Measurements from ENCODE around the gene MAG. TPM values are rescaled to one million over a fixed set of nuclear protein-coding genes. Genes with fewer than 3 reads are reported as not detected.
A peak's percentile ranks its signal among the peaks of the same experiment; 100 is the strongest.

Gene MAG
- total RNA-seq, 1 experiment from 2014 or later, result 13.4 TPM

DNA sequence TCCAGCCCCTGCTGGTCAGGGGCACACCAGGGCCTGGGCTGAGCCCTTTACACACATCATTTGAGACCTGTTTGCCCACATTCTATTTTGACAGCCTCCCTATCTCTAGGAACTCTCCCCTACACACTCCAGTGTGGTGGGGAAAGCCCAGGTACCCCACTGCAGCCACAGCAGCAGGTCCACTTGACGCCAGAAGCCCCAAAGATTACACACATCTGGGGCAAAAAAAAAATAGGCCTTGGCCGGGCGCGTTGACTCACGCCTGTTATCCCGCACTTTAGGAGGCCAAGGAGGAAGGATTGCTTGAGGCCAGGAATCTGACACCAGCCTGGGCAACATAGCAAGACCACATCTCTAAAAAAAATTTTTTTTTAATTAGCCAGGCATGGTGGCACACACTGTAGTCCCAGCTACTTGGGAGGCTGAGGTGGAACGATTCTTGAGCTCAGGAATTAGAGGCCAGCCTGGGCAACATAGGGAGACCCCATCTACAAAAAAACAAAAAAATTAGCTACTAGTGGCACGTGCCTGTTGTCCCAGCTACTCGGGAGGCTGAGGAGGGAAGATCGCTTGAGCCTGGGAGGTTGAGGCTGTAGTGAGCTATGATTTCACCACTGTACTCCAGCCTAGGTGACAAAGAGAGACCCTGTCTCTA is 19.0 kb downstream of the MAG start:
- Histone ChIP-seq H3F3A (ENCODE audit: insufficient read depth, low read depth) (peaks cover 67% of the 10 kb centered on the region), H3K79me2 (ENCODE audit: low read depth) (peaks cover 46% of the 10 kb centered on the region), H2AFZ (no peak overlapping the region), H3K36me3 (ENCODE audit: low read depth) (peaks cover 28% of the 10 kb centered on the region), H3K9me3 (ENCODE audit: insufficient read depth, low read depth) (no peaks in the 10 kb centered on the region), H3K9me2 (ENCODE audit: insufficient read depth) (no peaks in the 10 kb centered on the region), H3K4me3 (peak overlapping the region; percentile 86), H3K27me3 (ENCODE audit: insufficient read depth, low read depth) (no peaks in the 10 kb centered on the region), H3K27ac (peak overlapping the region; percentile 97), H3K4me2 (peak overlapping the region; percentile 99), H4K20me1 (ENCODE audit: insufficient read depth) (no peaks in the 10 kb centered on the region), H3K4me1 (replicated peaks; ENCODE audit: insufficient read depth) (peaks cover 80% of the 10 kb centered on the region)
- peak; percentile 49 to 85 for DNase-seq
- CTCF ChIA-PET, result interaction anchor here (0.6 kb wide), 2 partner anchors 41 to 56 kb away, joined by 3 read pairs; no protein-coding TSS in a partner anchor
- no peak for TF ChIP-seq EZH2 (IDR thresholded peaks at IDR 0.05; ENCODE audit: low read depth)
- TF ChIP-seq, protein P1, sequence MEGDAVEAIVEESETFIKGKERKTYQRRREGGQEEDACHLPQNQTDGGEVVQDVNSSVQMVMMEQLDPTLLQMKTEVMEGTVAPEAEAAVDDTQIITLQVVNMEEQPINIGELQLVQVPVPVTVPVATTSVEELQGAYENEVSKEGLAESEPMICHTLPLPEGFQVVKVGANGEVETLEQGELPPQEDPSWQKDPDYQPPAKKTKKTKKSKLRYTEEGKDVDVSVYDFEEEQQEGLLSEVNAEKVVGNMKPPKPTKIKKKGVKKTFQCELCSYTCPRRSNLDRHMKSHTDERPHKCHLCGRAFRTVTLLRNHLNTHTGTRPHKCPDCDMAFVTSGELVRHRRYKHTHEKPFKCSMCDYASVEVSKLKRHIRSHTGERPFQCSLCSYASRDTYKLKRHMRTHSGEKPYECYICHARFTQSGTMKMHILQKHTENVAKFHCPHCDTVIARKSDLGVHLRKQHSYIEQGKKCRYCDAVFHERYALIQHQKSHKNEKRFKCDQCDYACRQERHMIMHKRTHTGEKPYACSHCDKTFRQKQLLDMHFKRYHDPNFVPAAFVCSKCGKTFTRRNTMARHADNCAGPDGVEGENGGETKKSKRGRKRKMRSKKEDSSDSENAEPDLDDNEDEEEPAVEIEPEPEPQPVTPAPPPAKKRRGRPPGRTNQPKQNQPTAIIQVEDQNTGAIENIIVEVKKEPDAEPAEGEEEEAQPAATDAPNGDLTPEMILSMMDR (conservative IDR thresholded peaks at IDR 0.05), result no peak
- POLR2A ChIA-PET (ENCODE audit: unreplicated experiment), result no interaction called here
- no TSS peak for BruUV-seq (replicated peaks)
- intact Hi-C loops (cut with micrococcal nuclease; ENCODE audit: unreplicated experiment), result loop anchor here (10.0 kb wide), 1 partner anchor 624 kb away; the partner anchor contains the start of gene LRFN3

DNA sequence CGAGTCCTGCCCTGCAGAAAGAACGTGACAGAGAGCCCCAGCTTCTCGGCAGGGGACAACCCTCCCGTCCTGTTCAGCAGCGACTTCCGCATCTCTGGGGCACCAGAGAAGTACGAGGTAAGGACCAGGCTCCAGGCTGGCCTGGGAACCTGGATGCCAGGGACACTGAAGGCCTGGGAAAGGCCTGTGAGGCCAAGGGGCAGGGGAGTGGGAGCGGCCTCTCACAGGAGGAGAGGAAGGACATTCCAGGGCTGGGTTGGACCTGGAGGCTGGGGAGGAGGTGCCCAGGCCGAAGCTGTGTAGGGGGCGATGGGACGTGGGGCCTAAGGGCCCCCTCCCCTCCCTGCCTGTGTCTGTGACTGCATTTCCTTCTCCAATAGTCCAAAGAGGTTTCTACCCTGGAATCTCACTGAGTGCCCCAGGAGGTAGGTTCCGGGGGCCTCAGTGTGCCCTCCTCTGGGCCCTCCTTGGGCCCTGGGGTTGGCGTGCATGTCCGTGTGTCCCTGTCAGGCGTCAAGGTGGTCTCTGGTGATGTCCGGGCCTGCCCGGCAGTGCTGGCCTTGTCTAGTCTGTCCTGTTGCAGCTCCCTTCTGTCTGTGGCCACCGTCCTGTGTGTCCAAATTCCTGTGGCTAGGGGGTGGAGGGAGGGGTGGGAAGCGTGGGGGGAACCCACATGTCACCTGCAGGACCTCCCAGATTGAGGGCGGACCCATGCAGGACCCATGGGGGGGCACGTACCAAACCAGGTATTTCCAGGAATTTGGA is 20.1 kb downstream of the MAG start:
- Histone ChIP-seq H3F3A (ENCODE audit: insufficient read depth, low read depth) (peaks cover 77% of the 10 kb centered on the region), H3K79me2 (ENCODE audit: low read depth) (peaks cover 46% of the 10 kb centered on the region), H3K9me2 (ENCODE audit: insufficient read depth) (no peaks in the 10 kb centered on the region), H4K20me1 (ENCODE audit: insufficient read depth) (no peaks in the 10 kb centered on the region), H3K4me1 (replicated peaks; ENCODE audit: insufficient read depth) (peaks cover 88% of the 10 kb centered on the region), H3K27me3 (ENCODE audit: insufficient read depth, low read depth) (no peaks in the 10 kb centered on the region), H3K9me3 (ENCODE audit: insufficient read depth, low read depth) (no peaks in the 10 kb centered on the region), H3K27ac (peak overlapping the region; percentile 97), H3K4me2 (peak overlapping the region; percentile 99), H3K4me3 (peak overlapping the region; percentile 86), H2AFZ (no peak overlapping the region), H3K36me3 (ENCODE audit: low read depth) (peaks cover 28% of the 10 kb centered on the region)
- POLR2A ChIA-PET (ENCODE audit: unreplicated experiment), result interaction anchor here (0.6 kb wide), 2 partner anchors 336 to 436 kb away, joined by 4 to 7 read pairs; partner anchors contain the start of genes COX6B1 and LIN37
- CTCF ChIA-PET, result interaction anchor here (0.6 kb wide), 1 partner anchor 429 kb away, joined by 7 read pairs; no protein-coding TSS in a partner anchor
- DNase-seq, result peak; percentile 60 to 62
- TSS peak; percentile 27 for BruUV-seq (replicated peaks)
- TF ChIP-seq, protein P1 (conservative IDR thresholded peaks at IDR 0.05), result no peak
- TF ChIP-seq EZH2 (IDR thresholded peaks at IDR 0.05; ENCODE audit: low read depth), result no peak
- intact Hi-C loops (cut with micrococcal nuclease; ENCODE audit: unreplicated experiment), result loop anchor here (10.0 kb wide), 1 partner anchor 623 kb away; the partner anchor contains the start of gene LRFN3

DNA sequence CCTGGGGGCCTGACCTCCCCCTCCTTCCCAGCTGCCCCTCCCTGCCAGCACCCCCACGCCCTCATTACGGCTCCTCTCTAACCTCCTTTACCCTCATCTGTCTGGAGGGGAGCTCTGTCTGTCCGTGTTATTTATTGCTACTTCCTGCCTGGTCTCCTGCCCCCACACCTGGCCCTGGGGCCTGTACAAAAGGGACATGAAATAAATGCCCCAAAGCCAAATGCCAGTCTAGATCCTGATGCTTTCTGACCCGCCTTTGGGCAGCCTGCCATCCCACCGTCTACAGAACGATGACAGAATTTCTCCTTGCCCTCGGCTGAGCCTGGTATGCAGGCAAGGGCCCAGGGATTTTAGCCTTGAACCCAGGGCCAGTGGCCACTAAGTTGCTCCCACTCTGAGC is 21.6 kb downstream of the MAG start:
- no peaks in the 10 kb centered on the region for H3K9me2 ChIP-seq (ENCODE audit: insufficient read depth)
- H2AFZ ChIP-seq, result no peak overlapping the region
- POLR2A ChIA-PET (ENCODE audit: unreplicated experiment), result interaction anchor here (0.6 kb wide), 3 partner anchors 40 to 584 kb away, joined by 3 read pairs; partner anchors contain the start of gene PSENEN
- peak; percentile 82 to 87 for DNase-seq
- H3K4me1 ChIP-seq (replicated peaks; ENCODE audit: insufficient read depth), result peaks cover 88% of the 10 kb centered on the region
- TF ChIP-seq, protein P1 (conservative IDR thresholded peaks at IDR 0.05), result no peak
- TF ChIP-seq EZH2 (IDR thresholded peaks at IDR 0.05; ENCODE audit: low read depth), result no peak
- peak overlapping the region; percentile 28 for H3K27ac ChIP-seq
- peaks cover 46% of the 10 kb centered on the region for H3K79me2 ChIP-seq (ENCODE audit: low read depth)
- no peaks in the 10 kb centered on the region for H3K27me3 ChIP-seq (ENCODE audit: insufficient read depth, low read depth)
- no peaks in the 10 kb centered on the region for H4K20me1 ChIP-seq (ENCODE audit: insufficient read depth)
- peaks cover 28% of the 10 kb centered on the region for H3K36me3 ChIP-seq (ENCODE audit: low read depth)
- no TSS peak for BruUV-seq (replicated peaks)
- H3K4me2 ChIP-seq, result peak overlapping the region; percentile 99
- no peak overlapping the region; the same call in 1 of the 2 replicates for H3K4me3 ChIP-seq
- H3K9me3 ChIP-seq (ENCODE audit: insufficient read depth, low read depth), result no peaks in the 10 kb centered on the region
- CTCF ChIA-PET, result interaction anchor here (0.5 kb wide), 1 partner anchor 37 kb away, joined by 12 read pairs; no protein-coding TSS in a partner anchor
- peaks cover 77% of the 10 kb centered on the region for H3F3A ChIP-seq (ENCODE audit: insufficient read depth, low read depth)
- intact Hi-C loops (cut with micrococcal nuclease; ENCODE audit: unreplicated experiment), result loop anchor here (10.0 kb wide), 1 partner anchor 621 kb away; the partner anchor contains the start of gene LRFN3

Data from PC-9 (cell line).